HCT116 (cell line): ENCODE measurements around the gene ATAD3C. TPM values are rescaled to one million over a fixed set of nuclear protein-coding genes. Genes with fewer than 3 reads are reported as not detected.

Source experiments
- ATAC-seq: fragments of 200-7000 bp; cut with Tn5 transposase; 2 replicates; pipeline ENCODE4 v1.9.1; 2020; ENCODE audit warnings: mild to moderate bottlenecking, moderate library complexity
- BruUV-seq: library from RNA; stranded (reverse); fragments of 400-500 nt; replicated peaks from 2 replicates; lab custom pipeline; 2021; lab: Mats Ljungman, UMichigan
- CTCF ChIA-PET: fragments of 300-600 bp; sonication (Branson Sonifier 250); formaldehyde crosslinking; loops from one replicate; lab custom pipeline; 2021; ENCODE audit warnings: antibody characterized with exemption; lab: Charles Lee
- POLR2A ChIA-PET: fragments of 300-600, 350-600 bp; sonication (Branson Sonifier 250); formaldehyde crosslinking; loops from one replicate; lab custom pipeline; 2021; ENCODE audit warnings: antibody characterized with exemption; lab: Charles Lee
- RAD21 ChIA-PET, 2 experiments: fragments of 300-600 bp; sonication (Branson Sonifier 250); formaldehyde crosslinking; loops; one replicate each; lab custom pipeline; 2023; ENCODE audit warnings: low total read pairs in 2 of 2; ENCODE audit not compliant: uncharacterized antibody in 2 of 2, unreplicated experiment in 2 of 2, low non-redundant PET in 1 of 2; lab: Charles Lee
- DNase-seq: peaks from one replicate; pipeline ENCODE4 v3.0.0-alpha.2; 2010; ENCODE audit warnings: low read depth, low spot score
- H2AFZ ChIP-seq: fragments of 200-600 bp; shearing (Covaris generic), sonication (generic); 2 replicates; pipeline ENCODE4 v1.6.1; 2017; ENCODE audit warnings: low read depth, mixed run types, mixed read lengths, antibody characterized with exemption, low read length; ENCODE audit not compliant: poor library complexity, severe bottlenecking
- H3K27ac ChIP-seq: 2 replicates; pipeline ENCODE4 v1.5.1; 2012; ENCODE audit warnings: low read depth, low read length
- H3K27me3 ChIP-seq: fragments of 200-600 bp; sonication (generic); 2 replicates; pipeline ENCODE4 v1.6.1; 2016; ENCODE audit warnings: mixed run types, low read length, mixed read lengths; ENCODE audit not compliant: insufficient read depth
- H3K36me3 ChIP-seq, 2 experiments: fragments of 200-500 bp in 1 of 2; fragments of 200-600 bp in 1 of 2; sonication (Bioruptor generic) in 1 of 2; sonication (generic) in 1 of 2; 2 replicates each; pipeline versions ENCODE4 v1.5.1 to v1.6.1; 2014 to 2016; ENCODE audit warnings: low read length in 2 of 2, inconsistent platforms in 1 of 2, mixed read lengths in 1 of 2, mixed run types in 1 of 2; ENCODE audit not compliant: insufficient read depth in 2 of 2, control insufficient read depth in 1 of 2
- H3K4me1 ChIP-seq, 2 experiments: fragments of 200-600 bp in 1 of 2; sonication (generic) in 1 of 2; 2 replicates each; pipeline versions ENCODE4 v1.5.1 to v1.6.1; 2012 to 2017; ENCODE audit warnings: low read length in 2 of 2, inconsistent platforms in 1 of 2, mild to moderate bottlenecking in 1 of 2, mixed read lengths in 1 of 2, mixed run types in 1 of 2, moderate library complexity in 1 of 2; ENCODE audit not compliant: insufficient read depth in 2 of 2, control insufficient read depth in 1 of 2
- H3K4me2 ChIP-seq: fragments of 200-600 bp; sonication (generic); 2 replicates; pipeline ENCODE4 v1.6.1; 2017; ENCODE audit warnings: mixed run types, low read length, mixed read lengths
- H3K4me3 ChIP-seq, 2 experiments: fragments of 200-600 bp in 1 of 2; sonication (generic) in 1 of 2; replicated peaks in 1 of 2; 2 replicates each; pipeline ENCODE4 v1.5.1; 2011 to 2016; ENCODE audit warnings: low read length in 2 of 2, control low read depth in 1 of 2, low read depth in 1 of 2, mild to moderate bottlenecking in 1 of 2, mixed read lengths in 1 of 2, mixed run types in 1 of 2
- H3K79me2 ChIP-seq: fragments of 200-600 bp; sonication (generic); 2 replicates; pipeline ENCODE4 v1.6.1; 2017; ENCODE audit warnings: mild to moderate bottlenecking, mixed run types, low read length, moderate library complexity, mixed read lengths; ENCODE audit not compliant: insufficient read depth
- H3K9ac ChIP-seq: fragments of 200-600 bp; sonication (generic); 2 replicates; pipeline ENCODE4 v1.6.1; 2016; ENCODE audit warnings: low read length, mixed read lengths
- H3K9me2 ChIP-seq: fragments of 200-600 bp; sonication (generic), shearing (Covaris generic); 2 replicates; pipeline ENCODE4 v1.6.1; 2017; ENCODE audit warnings: mixed run types, mild to moderate bottlenecking, moderate library complexity; ENCODE audit not compliant: insufficient read depth
- H3K9me3 ChIP-seq, 2 experiments: fragments of 200-500 bp in 1 of 2; fragments of 200-600 bp in 1 of 2; sonication (Bioruptor generic) in 1 of 2; sonication (generic) in 1 of 2; 2 replicates each; pipeline ENCODE4 v1.6.1; 2014 to 2017; ENCODE audit warnings: low read length in 2 of 2, mixed read lengths in 2 of 2, inconsistent platforms in 1 of 2, low read depth in 1 of 2, mild to moderate bottlenecking in 1 of 2, mixed run types in 1 of 2, moderate library complexity in 1 of 2; ENCODE audit not compliant: control insufficient read depth in 1 of 2, insufficient read depth in 1 of 2
- H4K20me1 ChIP-seq: fragments of 200-600 bp; sonication (generic), shearing (Covaris generic); 2 replicates; pipeline ENCODE4 v1.6.1; 2017; ENCODE audit warnings: mixed run types, mild to moderate bottlenecking, moderate library complexity; ENCODE audit not compliant: insufficient read depth
- CEBPB ChIP-seq: IDR thresholded peaks from 2 replicates; pipeline ENCODE4 v1.6.1; 2012; ENCODE audit warnings: low read depth
- EZH2 ChIP-seq: fragments of 200-600 bp; sonication (generic); IDR thresholded peaks from 2 replicates; pipeline ENCODE4 v1.6.1; 2017; ENCODE audit warnings: antibody characterized with exemption, mixed run types
- EZH2phosphoT487 ChIP-seq: fragments of 200-600 bp; IDR thresholded peaks from 2 replicates; pipeline ENCODE4 v1.6.1; 2018; ENCODE audit warnings: antibody characterized with exemption, borderline replicate concordance
- FOSL1 ChIP-seq: IDR thresholded peaks from 2 replicates; pipeline ENCODE4 v1.6.1; 2012; ENCODE audit warnings: low read depth
- JUND ChIP-seq: IDR thresholded peaks from 2 replicates; pipeline ENCODE4 v1.6.1; 2012
- REST ChIP-seq: IDR thresholded peaks from 2 replicates; pipeline ENCODE4 v1.6.1; 2012; ENCODE audit warnings: low read depth
- SIN3A ChIP-seq: IDR thresholded peaks from 2 replicates; pipeline ENCODE4 v1.6.1; 2012; ENCODE audit warnings: low read depth
- SRF ChIP-seq: IDR thresholded peaks from 2 replicates; pipeline ENCODE4 v1.6.1; 2012; ENCODE audit warnings: low read depth
- ZNF274 ChIP-seq: fragments of 200-500 bp; sonication (Bioruptor generic); IDR thresholded peaks from 2 replicates; pipeline ENCODE4 v1.6.1; 2014; ENCODE audit warnings: mild to moderate bottlenecking, low read depth, low read length, inconsistent platforms
- intact Hi-C: fragments of 100-400 bp; cut with micrococcal nuclease; formaldehyde crosslinking; loops from 2 replicates; pipeline ENCODE4 v1.10.0; 2022
- total RNA-seq: library from RNA; stranded (reverse); gene quantifications from one replicate; pipeline ENCODE4 v1.2.1, GENCODE V29; 2021; ENCODE audit not compliant: unreplicated experiment
- TF ChIP-seq, protein P1 (sequence below): IDR thresholded peaks from 2 replicates; pipeline ENCODE4 v1.6.1; 2012
- TF ChIP-seq, protein P2 (sequence below): IDR thresholded peaks from 2 replicates; pipeline ENCODE4 v1.6.1; 2011; ENCODE audit warnings: mild to moderate bottlenecking, low read length, moderate library complexity; ENCODE audit not compliant: insufficient replicate concordance; ENCODE audit errors: extremely low read depth

ATAD3C gene
- total RNA-seq, 1 experiment from 2014 or later, result 0.61 TPM

DNA sequence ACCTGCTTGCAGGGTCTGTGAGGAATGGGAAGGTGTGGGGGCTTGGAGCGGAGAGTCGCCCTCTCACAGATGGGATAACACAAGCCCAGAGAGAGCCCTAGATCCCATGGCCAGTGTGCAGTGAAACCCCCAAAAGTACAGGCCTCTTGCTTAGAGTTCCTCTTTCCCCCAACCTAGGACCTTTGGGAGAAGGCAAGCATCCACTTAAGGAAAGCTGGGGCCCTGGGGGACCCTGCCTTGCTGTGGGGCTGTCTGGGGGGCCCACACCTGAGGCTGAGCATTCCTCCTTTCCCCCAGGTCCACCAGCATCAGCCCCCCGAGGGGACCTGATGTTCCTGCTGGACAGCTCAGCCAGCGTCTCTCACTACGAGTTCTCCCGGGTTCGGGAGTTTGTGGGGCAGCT is 12.9 kb upstream of the ATAD3C start:
- H3K36me3 ChIP-seq, result no peaks in the 10 kb centered on the region
- TF ChIP-seq SRF (no peak), EZH2phosphoT487 (no peak)
- BruUV-seq, result no TSS peak
- H3K4me2 ChIP-seq, result peak overlapping the region; percentile 99
- intact Hi-C loops, result no loop called here
- H3K27ac ChIP-seq, result peak overlapping the region; percentile 99; the same call in 1 of the 2 replicates
- DNase-seq (no peak), ATAC-seq (no peak)
- peaks cover 33% of the 10 kb centered on the region; the same call in 1 of the 2 replicates for H3K79me2 ChIP-seq
- no peak overlapping the region for H2AFZ ChIP-seq
- POLR2A ChIA-PET, result no interaction called here
- no peaks in the 10 kb centered on the region for H3K27me3 ChIP-seq
- H4K20me1 ChIP-seq, result no peaks in the 10 kb centered on the region
- peak overlapping the region; percentile 88 for H3K9ac ChIP-seq
- H3K4me1 ChIP-seq, result peaks cover 48 to 63% of the 10 kb centered on the region in 2 experiments
- CTCF ChIA-PET, result no interaction called here
- H3K4me3 ChIP-seq, result peak overlapping the region; percentile 80 to 92
- RAD21 ChIA-PET, result no interaction called here
- H3K9me2 ChIP-seq, result no peaks in the 10 kb centered on the region
- H3K9me3 ChIP-seq, result no peaks in the 10 kb centered on the region

GRCh38 chr1:1437033-1437903 is 12.2 kb upstream of the ATAD3C start:
- Histone ChIP-seq H3K27me3 (no peaks in the 10 kb centered on the region), H3K36me3 (no peaks in the 10 kb centered on the region), H3K4me1 (peaks cover 42 to 59% of the 10 kb centered on the region in 2 experiments), H3K9me3 (no peaks in the 10 kb centered on the region), H3K79me2 (peaks cover 33% of the 10 kb centered on the region; the same call in 1 of the 2 replicates), H2AFZ (no peak overlapping the region), H3K9ac (no peak overlapping the region), H3K4me2 (peak overlapping the region; percentile 99), H4K20me1 (no peaks in the 10 kb centered on the region), H3K4me3 (peak overlapping the region; percentile 80 to 92; a peak in 2 of 4 replicates), H3K27ac (peak overlapping the region; percentile 99; the same call in 1 of the 2 replicates), H3K9me2 (no peaks in the 10 kb centered on the region)
- RAD21 ChIA-PET, result no interaction called here
- BruUV-seq, result no TSS peak
- ATAC-seq, result no peak
- TF ChIP-seq EZH2 (no peak), FOSL1 (no peak), ZNF274 (no peak), JUND (no peak), REST (no peak), SIN3A (no peak), EZH2phosphoT487 (no peak), CEBPB (no peak)
- TF ChIP-seq, protein P1, sequence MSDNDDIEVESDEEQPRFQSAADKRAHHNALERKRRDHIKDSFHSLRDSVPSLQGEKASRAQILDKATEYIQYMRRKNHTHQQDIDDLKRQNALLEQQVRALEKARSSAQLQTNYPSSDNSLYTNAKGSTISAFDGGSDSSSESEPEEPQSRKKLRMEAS, result no peak
- TF ChIP-seq, protein P2, sequence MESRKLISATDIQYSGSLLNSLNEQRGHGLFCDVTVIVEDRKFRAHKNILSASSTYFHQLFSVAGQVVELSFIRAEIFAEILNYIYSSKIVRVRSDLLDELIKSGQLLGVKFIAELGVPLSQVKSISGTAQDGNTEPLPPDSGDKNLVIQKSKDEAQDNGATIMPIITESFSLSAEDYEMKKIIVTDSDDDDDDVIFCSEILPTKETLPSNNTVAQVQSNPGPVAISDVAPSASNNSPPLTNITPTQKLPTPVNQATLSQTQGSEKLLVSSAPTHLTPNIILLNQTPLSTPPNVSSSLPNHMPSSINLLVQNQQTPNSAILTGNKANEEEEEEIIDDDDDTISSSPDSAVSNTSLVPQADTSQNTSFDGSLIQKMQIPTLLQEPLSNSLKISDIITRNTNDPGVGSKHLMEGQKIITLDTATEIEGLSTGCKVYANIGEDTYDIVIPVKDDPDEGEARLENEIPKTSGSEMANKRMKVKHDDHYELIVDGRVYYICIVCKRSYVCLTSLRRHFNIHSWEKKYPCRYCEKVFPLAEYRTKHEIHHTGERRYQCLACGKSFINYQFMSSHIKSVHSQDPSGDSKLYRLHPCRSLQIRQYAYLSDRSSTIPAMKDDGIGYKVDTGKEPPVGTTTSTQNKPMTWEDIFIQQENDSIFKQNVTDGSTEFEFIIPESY, result no peak
- POLR2A ChIA-PET, result no interaction called here
- DNase-seq, result no peak
- intact Hi-C loops, result no loop called here
- CTCF ChIA-PET, result no interaction called here
